ENCODE measurements around the gene WWOX. TPM values are rescaled to one million over a fixed set of nuclear protein-coding genes. Genes with fewer than 3 reads are reported as not detected.

Gene WWOX
- total RNA-seq, 4 donors from 2014 or later: 135 to 209 (median 159) TPM

GRCh38 chr16:78988361-78988969, 889.0 kb downstream of the WWOX start:
- Histone ChIP-seq H3K27me3 (no peaks in the 10 kb centered on the region), H3K4me1 (no peaks in the 10 kb centered on the region), H3K9me3 (no peaks in the 10 kb centered on the region), H3K36me3 (no peaks in the 10 kb centered on the region), H3K27ac (no peak overlapping the region), H3K4me3 (replicated peaks in 1 of 3) (no peak overlapping the region)
- DNase-seq: no peak
- intact Hi-C loops (cut with DNase I): no loop called here
- 77 to 82% methylated on average over 9 of the region's 9 CpGs for WGBS, 2 donors
- no peak for TF ChIP-seq POLR2A (IDR thresholded peaks at IDR 0.05)
- TF ChIP-seq, protein P1, sequence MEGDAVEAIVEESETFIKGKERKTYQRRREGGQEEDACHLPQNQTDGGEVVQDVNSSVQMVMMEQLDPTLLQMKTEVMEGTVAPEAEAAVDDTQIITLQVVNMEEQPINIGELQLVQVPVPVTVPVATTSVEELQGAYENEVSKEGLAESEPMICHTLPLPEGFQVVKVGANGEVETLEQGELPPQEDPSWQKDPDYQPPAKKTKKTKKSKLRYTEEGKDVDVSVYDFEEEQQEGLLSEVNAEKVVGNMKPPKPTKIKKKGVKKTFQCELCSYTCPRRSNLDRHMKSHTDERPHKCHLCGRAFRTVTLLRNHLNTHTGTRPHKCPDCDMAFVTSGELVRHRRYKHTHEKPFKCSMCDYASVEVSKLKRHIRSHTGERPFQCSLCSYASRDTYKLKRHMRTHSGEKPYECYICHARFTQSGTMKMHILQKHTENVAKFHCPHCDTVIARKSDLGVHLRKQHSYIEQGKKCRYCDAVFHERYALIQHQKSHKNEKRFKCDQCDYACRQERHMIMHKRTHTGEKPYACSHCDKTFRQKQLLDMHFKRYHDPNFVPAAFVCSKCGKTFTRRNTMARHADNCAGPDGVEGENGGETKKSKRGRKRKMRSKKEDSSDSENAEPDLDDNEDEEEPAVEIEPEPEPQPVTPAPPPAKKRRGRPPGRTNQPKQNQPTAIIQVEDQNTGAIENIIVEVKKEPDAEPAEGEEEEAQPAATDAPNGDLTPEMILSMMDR (IDR thresholded peaks at IDR 0.05): no peak

GRCh38 chr16:78990309-78990701, 890.9 kb downstream of the WWOX start:
- intact Hi-C loops (cut with DNase I): no loop called here
- no peaks in the 10 kb centered on the region for H3K9me3 ChIP-seq
- no peak overlapping the region for H3K4me3 ChIP-seq (replicated peaks in 1 of 3)
- no peak overlapping the region for H3K27ac ChIP-seq
- no peaks in the 10 kb centered on the region for H3K36me3 ChIP-seq
- TF ChIP-seq, protein P1 (IDR thresholded peaks at IDR 0.05): no peak
- no peak for TF ChIP-seq POLR2A (IDR thresholded peaks at IDR 0.05)
- H3K4me1 ChIP-seq: no peaks in the 10 kb centered on the region
- DNase-seq: no peak
- H3K27me3 ChIP-seq: no peaks in the 10 kb centered on the region
- 77 to 87% methylated on average over 5 of the region's 5 CpGs for WGBS, 2 donors

DNA sequence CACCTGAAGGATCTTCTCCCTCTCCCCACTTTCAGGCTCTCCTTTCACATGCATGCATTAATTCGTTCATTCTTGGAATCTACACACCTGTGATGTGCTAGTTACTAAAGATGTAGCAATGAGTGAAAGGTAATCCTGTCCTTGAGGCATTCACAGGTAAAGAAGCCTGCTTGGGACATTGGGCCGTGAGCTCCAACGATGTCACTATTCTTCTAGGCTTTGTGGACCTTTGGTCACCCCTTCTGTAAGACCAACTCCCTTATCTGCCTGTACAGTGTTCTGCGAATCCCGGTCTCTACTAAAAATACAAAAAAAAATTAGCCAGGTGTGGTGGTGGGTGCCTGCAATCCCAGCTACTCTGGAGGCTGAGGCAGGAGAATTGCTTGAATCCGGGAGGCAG, 892.5 kb downstream of the WWOX start:
- Histone ChIP-seq H3K9me3 (no peaks in the 10 kb centered on the region), H3K4me1 (no peaks in the 10 kb centered on the region), H3K4me3 (replicated peaks in 1 of 3) (no peak overlapping the region), H3K27me3 (no peaks in the 10 kb centered on the region), H3K36me3 (no peaks in the 10 kb centered on the region), H3K27ac (no peak overlapping the region)
- no peak for DNase-seq
- TF ChIP-seq POLR2A (IDR thresholded peaks at IDR 0.05): no peak
- TF ChIP-seq, protein P1 (IDR thresholded peaks at IDR 0.05): no peak
- intact Hi-C loops (cut with DNase I): no loop called here
- 80 to 81% methylated on average over 6 of the region's 6 CpGs for WGBS, 2 donors

DNA sequence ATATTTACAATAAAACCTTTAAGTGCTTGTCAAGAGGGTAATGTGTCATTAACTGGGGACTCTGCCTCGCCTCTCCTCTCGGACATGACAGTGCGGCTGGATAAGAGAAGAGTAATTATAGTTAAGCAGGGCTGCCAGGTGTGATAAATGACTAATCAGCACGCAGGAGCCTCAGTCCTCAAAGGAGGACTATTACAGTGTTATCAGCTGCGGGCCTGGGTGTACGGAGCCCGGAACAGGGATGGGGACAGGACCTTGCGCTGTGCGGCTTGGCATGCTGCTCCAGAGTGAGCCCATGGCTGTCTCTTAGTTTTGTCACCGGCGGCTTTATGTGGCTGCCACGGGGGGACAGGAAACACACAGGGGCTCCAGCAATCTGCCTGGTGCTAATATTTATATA, 893.9 kb downstream of the WWOX start:
- H3K27me3 ChIP-seq: no peaks in the 10 kb centered on the region

GRCh38 chr16:78994135-78994745, 894.8 kb downstream of the WWOX start:
- Histone ChIP-seq H3K27me3 (no peaks in the 10 kb centered on the region), H3K27ac (no peak overlapping the region), H3K9me3 (no peaks in the 10 kb centered on the region), H3K4me1 (no peaks in the 10 kb centered on the region), H3K36me3 (no peaks in the 10 kb centered on the region), H3K4me3 (replicated peaks in 1 of 3) (no peak overlapping the region)
- no peak for DNase-seq
- intact Hi-C loops (cut with DNase I): no loop called here
- TF ChIP-seq POLR2A (IDR thresholded peaks at IDR 0.05): no peak
- TF ChIP-seq, protein P1 (IDR thresholded peaks at IDR 0.05): no peak
- WGBS, 2 donors: 88 to 90% methylated on average over 15 of the region's 15 CpGs

More for the DNA sequence above, 893.9 kb downstream of the WWOX start:
- H3K4me3 ChIP-seq (replicated peaks in 1 of 3): no peak overlapping the region
- 83 to 84% methylated on average over 12 of the region's 12 CpGs for WGBS, 2 donors
- H3K9me3 ChIP-seq: no peaks in the 10 kb centered on the region
- H3K36me3 ChIP-seq: no peaks in the 10 kb centered on the region
- DNase-seq: no peak
- no peaks in the 10 kb centered on the region for H3K4me1 ChIP-seq
- no peak overlapping the region for H3K27ac ChIP-seq
- intact Hi-C loops (cut with DNase I): no loop called here
- no peak for TF ChIP-seq POLR2A (IDR thresholded peaks at IDR 0.05)
- TF ChIP-seq, protein P1 (IDR thresholded peaks at IDR 0.05): no peak

Data from thyroid gland (tissue), 4 donors.